ENCODE data around the gene ARHGDIG.

DNA sequence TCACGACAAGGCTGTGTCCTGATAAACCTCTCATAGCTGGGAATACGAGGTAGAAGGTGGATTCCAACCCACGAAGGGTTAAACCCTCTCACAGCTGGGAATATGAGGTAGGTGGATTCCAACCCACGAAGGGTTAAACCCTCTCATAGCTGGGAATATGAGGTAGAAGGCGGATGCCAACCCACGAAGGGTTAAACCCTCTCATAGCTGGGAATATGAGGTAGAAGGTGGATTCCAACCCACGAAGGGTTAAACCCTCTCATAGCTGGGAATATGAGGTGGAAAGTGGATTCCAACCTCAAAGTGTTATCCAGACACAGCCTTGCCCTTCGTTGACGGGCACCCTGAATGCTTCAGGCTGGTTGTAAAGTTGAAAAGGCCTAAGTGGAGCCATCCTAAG is 41.1 kb downstream of the ARHGDIG start:
- no peak for TF ChIP-seq POLR2A (IDR thresholded peaks at IDR 0.05)
- TF ChIP-seq, protein P1, sequence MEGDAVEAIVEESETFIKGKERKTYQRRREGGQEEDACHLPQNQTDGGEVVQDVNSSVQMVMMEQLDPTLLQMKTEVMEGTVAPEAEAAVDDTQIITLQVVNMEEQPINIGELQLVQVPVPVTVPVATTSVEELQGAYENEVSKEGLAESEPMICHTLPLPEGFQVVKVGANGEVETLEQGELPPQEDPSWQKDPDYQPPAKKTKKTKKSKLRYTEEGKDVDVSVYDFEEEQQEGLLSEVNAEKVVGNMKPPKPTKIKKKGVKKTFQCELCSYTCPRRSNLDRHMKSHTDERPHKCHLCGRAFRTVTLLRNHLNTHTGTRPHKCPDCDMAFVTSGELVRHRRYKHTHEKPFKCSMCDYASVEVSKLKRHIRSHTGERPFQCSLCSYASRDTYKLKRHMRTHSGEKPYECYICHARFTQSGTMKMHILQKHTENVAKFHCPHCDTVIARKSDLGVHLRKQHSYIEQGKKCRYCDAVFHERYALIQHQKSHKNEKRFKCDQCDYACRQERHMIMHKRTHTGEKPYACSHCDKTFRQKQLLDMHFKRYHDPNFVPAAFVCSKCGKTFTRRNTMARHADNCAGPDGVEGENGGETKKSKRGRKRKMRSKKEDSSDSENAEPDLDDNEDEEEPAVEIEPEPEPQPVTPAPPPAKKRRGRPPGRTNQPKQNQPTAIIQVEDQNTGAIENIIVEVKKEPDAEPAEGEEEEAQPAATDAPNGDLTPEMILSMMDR (IDR thresholded peaks at IDR 0.05): no peak

Measured in esophagus squamous epithelium (tissue), 4 donors.